A549 treated with AZD9567 at 1 μM for 4 hours (cell line): ENCODE measurements around the gene DYNLT2B. TPM values are rescaled to one million over a fixed set of nuclear protein-coding genes. Genes with fewer than 3 reads are reported as not detected.

ENCODE experiments used
- total RNA-seq: library from RNA; stranded (reverse); fragments of 200-300 nt; extraction: Qiagen RNA extraction; gene quantifications from 5 replicates; pipeline ENCODE4 v1.2.3, GENCODE V29; 2022; ENCODE audit not compliant: insufficient read depth

The DYNLT2B gene
- 7.8 to 26.2 TPM (median 25.6 TPM) in 5 replicates for total RNA-seq

DNA sequence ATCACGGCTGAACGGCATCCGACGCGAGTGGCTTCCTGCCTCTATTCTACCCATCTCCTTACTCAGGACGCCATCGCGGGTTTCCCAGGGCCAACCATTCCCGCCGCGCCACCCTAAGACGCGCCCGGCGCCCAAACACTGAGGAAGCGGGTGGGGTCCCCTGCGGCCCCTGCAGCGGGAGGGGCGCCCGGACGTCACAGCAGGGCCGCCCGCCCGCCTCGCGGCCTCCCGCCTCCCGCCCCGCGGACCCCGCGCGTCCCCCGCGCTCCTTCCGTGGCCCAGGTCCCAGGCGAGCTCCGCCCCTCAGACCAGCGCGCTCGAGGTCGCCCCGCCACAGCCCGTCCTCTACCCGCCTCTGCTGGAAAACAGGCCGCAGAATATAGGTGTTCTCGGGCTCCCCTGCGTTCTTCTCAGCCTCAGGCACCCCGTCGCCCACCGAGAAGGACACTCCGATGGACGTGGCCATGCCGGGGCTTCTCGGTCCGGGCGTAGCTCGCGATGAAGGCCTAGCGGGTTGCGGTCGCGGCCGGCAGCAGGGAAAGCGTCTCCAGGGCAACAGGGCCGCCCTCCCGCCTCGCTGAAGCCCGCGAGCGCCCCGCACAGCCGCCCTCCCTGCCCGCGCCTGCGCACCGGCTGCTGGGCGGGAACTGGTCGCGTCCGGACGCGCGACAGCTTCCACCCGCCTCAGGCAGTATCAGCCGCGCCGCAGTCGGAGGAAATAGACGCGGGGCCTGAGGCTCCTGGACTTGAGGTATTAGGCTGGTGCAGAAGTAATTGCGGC is at the start of gene DYNLT2B:
Gene DYNLT2B (minus strand): TSS at position 554 of the 781 bp plus-strand sequence. CDS start 88 bp downstream, at position 466.

DNA sequence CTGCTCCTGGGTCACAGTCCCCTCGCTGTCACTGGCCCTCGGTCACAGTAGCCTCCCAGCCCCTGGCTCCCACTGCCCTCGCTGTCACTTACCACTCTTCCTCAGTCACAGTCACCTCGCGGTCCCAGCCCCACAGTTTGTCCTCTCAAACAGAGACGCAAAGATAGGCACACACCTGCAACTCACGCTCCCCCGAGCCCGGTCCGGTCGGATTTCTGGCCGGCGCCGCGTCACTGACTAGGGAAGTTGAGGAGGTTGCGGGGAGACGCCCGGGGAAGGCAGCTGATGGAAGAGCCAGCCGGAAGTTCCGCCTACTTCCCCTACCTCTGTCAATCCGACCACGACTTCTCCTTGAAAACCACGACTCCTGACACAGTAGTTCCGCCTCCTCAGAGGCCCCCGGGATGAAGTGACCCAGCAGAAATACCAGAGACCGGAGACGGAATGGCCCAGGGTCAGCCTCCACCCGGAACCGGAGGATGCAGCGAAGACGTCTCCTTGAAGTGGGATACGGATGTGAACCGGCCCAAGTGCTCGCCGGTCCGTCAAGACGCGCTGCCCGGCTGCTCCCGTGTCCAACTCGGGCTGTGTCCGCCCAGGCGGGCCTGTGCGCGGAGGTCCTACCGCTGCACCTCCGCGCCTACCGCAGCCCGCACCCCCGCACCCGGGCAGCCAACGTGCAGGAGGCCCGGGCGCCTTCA is 30.4 kb downstream of the DYNLT2B start, which contains the start of gene PCYT1A:
Gene PCYT1A (minus strand): TSS at position 287 of the 701 bp plus-strand sequence. CDS start 17,195 bp downstream, outside the sequence.

Other genes with a start within 250 kb of the DYNLT2B start
- gene TFRC, start 236.2 kb downstream of the DYNLT2B start, total RNA-seq, result 86.3 to 98.5 TPM (median 92.4 TPM) in 5 replicates
- gene ZDHHC19, start 106.8 kb downstream of the DYNLT2B start, total RNA-seq, result 0.11 to 0.34 TPM (median 0.21 TPM) in 4 of 5 replicates, not detected in the other
- not detected in 5 replicates for gene SLC51A, start 101.7 kb downstream of the DYNLT2B start, total RNA-seq
- 29.5 to 48.7 TPM (median 35.0 TPM) in 5 replicates for gene PCYT1A, start 30.5 kb downstream of the DYNLT2B start, total RNA-seq
- gene TM4SF19, start 20.1 kb upstream of the DYNLT2B start, total RNA-seq, result 7.4 to 10.7 TPM (median 7.9 TPM) in 5 replicates
- gene UBXN7, start 114.2 kb upstream of the DYNLT2B start, total RNA-seq, result 6.5 to 11.0 TPM (median 8.7 TPM) in 5 replicates
- 3.2 to 4.0 TPM (median 3.4 TPM) in 5 replicates for gene RNF168, start 185.5 kb upstream of the DYNLT2B start, total RNA-seq
- gene SMCO1, start 197.1 kb upstream of the DYNLT2B start, total RNA-seq, result 0.05 TPM in 1 of 5 replicates, not detected in the others